IPS DF 19.7 (cell line): Measurements from ENCODE around the gene HGS.

Source experiments
- DNase-seq: peaks from one replicate; pipeline ENCODE4 v3.0.0-alpha.2; 2013; ENCODE audit warnings: low read depth, low spot score

HGS gene

GRCh38 chr17:81683584-81684441 is at the start of gene HGS, which contains the start of gene ARL16:
Gene HGS, plus strand, starts transcription at chr17:81684011. Its CDS starts 56 bp downstream, at chr17:81684067.
Gene ARL16, minus strand, starts transcription at chr17:81683797. Its CDS starts 44 bp downstream, at chr17:81683753.
- peak; percentile 85 for DNase-seq

- DNase-seq: no peak
Measured at GRCh38 chr17:81635431-81635830, 48.4 kb upstream of the HGS start.

- DNase-seq: no peak
Measured at GRCh38 chr17:81635973-81636504, 47.8 kb upstream of the HGS start.

- DNase-seq: no peak
Measured at GRCh38 chr17:81636505-81637288, 47.1 kb upstream of the HGS start, which contains the start of the genes NPLOC4 and TSPAN10. Gene NPLOC4, minus strand, starts transcription at chr17:81637112. Its CDS starts 182 bp downstream, at chr17:81636930. Gene TSPAN10, plus strand, starts transcription at chr17:81637196. Its CDS starts 5,217 bp downstream, at chr17:81642413.

GRCh38 chr17:81638683-81639082 is 45.1 kb upstream of the HGS start:
- DNase-seq: no peak

GRCh38 chr17:81640011-81640410 is 43.8 kb upstream of the HGS start:
- DNase-seq: no peak

- DNase-seq: no peak
Measured at GRCh38 chr17:81641825-81642489, 41.9 kb upstream of the HGS start.

GRCh38 chr17:81644496-81644895 is 39.3 kb upstream of the HGS start:
- DNase-seq: no peak

- DNase-seq: no peak
Measured at GRCh38 chr17:81644976-81645952, 38.5 kb upstream of the HGS start.

- DNase-seq: no peak
Measured at GRCh38 chr17:81646869-81647600, 36.8 kb upstream of the HGS start.

- no peak for DNase-seq
Measured at GRCh38 chr17:81647640-81648012, 36.2 kb upstream of the HGS start.

GRCh38 chr17:81648013-81648706 is 35.7 kb upstream of the HGS start:
- no peak for DNase-seq

- no peak for DNase-seq
Measured at GRCh38 chr17:81648707-81649085, 35.1 kb upstream of the HGS start.

GRCh38 chr17:81650951-81651350 is 32.9 kb upstream of the HGS start:
- no peak for DNase-seq

- DNase-seq: no peak
Measured at GRCh38 chr17:81651692-81652091, 32.1 kb upstream of the HGS start.

- no peak for DNase-seq
Measured at GRCh38 chr17:81652906-81653771, 30.7 kb upstream of the HGS start.

GRCh38 chr17:81655378-81656117 is 28.3 kb upstream of the HGS start:
- no peak for DNase-seq
